ENCODE data around the gene CTNNA2.

CTNNA2 gene

GRCh38 chr2:79512442-79513401 lies at the start of gene CTNNA2:
Gene CTNNA2 (plus strand): TSS chr2:79513051.
- peak; percentile 55 for DNase-seq (ENCODE audit: low spot score)

- no peak for DNase-seq (ENCODE audit: low spot score)
These were observed 25.5 kb upstream of the CTNNA2 start for GRCh38 chr2:79487399-79487798.

DNA sequence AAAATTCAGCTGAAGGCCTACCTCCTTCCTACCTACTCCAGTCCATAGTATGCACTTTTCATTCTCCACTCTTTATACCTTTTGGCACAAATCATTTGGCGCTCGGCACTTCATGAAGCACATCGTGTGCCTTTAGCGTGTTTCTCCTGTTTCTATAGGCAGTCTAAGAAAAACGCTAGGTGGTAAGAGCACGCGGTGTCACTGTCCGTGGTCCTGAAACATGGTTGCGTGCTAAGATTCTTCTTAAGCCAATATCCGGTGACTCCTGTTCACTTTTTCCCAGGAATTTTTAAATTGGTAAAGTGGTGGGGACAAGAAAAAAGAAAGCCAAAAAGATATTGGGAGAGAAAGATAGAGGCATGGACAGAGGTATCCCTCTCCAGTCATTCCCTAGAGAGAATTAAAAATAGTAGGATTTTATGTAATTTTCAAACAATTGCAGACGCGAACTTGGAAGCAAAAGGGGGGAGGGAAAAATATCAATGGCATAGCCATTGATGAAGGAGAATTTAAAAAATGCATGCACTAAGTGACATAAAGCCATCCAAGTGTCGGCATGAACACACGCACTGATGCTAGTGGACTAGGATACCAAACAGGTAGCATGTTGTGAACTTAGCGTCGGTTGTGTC lies 1.4 kb upstream of the CTNNA2 start:
- DNase-seq (ENCODE audit: low spot score) = no peak

GRCh38 chr2:79513711-79514110 lies 860 bp downstream of the CTNNA2 start:
- no peak for DNase-seq (ENCODE audit: low spot score)

- no peak for DNase-seq (ENCODE audit: low spot score)
These were observed 16.8 kb downstream of the CTNNA2 start for GRCh38 chr2:79529636-79530035.

GRCh38 chr2:79530443-79530842 lies 17.6 kb downstream of the CTNNA2 start:
- DNase-seq (ENCODE audit: low spot score) = no peak

GRCh38 chr2:79547568-79547967 lies 34.7 kb downstream of the CTNNA2 start:
- DNase-seq (ENCODE audit: low spot score) = no peak

DNA sequence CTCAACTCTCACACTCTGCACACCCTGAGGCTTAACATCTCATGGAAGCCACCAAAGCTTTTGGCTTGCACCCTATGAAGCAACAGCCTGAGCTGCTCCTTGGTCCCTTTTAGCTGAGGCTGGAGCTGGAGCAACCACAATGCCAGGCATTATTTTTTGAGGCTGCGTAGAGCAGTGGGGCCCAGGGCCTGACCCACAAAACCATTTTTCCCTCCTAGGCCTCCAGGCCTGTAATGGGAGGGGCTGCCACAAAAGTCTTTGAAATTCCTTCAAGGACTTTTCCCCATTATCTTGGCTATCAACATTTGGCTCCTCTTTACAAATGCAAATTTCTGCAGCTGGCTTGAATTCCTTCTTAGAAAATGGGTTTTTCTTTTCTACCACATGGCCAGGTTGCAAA lies 39.8 kb downstream of the CTNNA2 start:
- DNase-seq (ENCODE audit: low spot score) = no peak

DNA sequence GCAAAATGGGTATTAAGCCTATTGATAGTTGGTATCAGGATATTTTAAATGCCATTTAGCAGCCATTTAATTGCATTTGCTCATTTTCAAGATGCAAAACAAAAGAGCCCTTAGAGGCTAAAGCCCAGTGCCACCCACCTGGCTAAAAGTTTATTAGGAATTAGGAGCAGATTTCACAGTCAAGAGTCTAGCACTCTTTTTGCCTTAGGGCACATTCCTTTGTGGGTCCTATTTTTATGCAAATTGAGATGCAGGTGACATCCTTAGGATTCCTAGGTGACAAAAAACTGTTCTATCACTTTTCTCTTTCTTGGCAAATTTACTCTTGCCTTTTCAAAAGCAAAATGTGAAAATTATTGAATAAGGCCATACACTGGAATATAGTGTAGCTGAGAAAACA lies 42.0 kb downstream of the CTNNA2 start:
- no peak for DNase-seq (ENCODE audit: low spot score)

DNA sequence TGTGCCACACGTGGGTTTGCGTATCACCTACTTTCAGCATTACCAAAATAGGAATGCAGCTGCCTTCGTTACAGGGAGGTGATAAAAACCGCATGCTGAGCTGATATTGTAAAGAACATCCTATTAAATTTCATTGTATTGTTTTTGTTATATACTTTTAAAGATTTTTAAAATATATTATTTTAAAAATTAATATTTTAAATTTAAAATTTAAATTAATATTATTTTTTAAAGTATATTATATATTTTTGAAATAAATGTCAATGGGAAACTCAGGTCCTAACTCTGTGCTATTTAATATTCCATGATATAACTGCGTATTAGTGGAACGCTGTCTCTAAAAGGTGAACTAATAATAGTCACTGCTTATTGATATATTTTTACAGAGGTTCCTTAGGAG lies 51.2 kb downstream of the CTNNA2 start:
- DNase-seq (ENCODE audit: low spot score) = no peak

GRCh38 chr2:79569048-79569447 lies 56.2 kb downstream of the CTNNA2 start:
- no peak for DNase-seq (ENCODE audit: low spot score)

GRCh38 chr2:79573895-79574674 lies 61.2 kb downstream of the CTNNA2 start:
- DNase-seq (ENCODE audit: low spot score) = no peak

DNA sequence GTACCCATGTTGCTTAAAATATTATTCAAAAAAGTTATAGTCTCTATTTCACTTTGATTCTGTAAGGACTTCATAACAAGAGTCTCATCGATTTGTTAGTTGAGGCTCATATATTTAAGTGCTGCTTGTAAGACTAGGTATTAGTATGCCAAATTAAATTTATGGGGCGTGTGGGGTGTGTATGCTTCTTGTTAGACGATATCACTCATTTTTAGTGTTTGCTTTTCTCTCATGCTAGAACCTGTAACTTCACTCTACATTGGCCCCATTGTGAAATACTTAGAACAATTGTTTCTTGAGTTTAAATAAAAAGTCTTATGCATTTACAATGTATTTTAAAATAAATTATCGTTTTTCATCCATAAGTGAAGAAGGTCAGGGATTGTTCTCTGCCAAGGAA lies 63.6 kb downstream of the CTNNA2 start:
- no peak for DNase-seq (ENCODE audit: low spot score)

DNA sequence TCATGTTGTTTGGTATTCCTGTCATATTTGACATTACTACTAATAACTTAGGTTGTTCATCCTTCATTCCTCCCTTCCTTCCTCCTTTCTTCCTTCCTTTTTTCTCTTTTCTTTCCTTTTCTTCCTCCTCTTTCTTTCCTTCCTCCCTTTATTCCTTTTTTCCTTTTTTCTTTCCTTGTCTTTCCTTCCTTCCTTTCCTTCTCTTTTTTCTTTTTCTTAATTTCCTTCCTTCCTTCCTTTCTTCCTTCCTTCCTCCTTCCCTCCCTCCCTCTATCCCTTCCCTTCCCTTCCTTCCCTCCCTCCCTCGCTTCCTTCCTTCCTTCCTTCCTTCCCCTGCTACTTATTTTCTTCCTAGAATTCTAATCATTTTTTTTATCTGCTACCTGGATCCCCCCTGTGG lies 66.1 kb downstream of the CTNNA2 start:
- no peak for DNase-seq (ENCODE audit: low spot score)

DNA sequence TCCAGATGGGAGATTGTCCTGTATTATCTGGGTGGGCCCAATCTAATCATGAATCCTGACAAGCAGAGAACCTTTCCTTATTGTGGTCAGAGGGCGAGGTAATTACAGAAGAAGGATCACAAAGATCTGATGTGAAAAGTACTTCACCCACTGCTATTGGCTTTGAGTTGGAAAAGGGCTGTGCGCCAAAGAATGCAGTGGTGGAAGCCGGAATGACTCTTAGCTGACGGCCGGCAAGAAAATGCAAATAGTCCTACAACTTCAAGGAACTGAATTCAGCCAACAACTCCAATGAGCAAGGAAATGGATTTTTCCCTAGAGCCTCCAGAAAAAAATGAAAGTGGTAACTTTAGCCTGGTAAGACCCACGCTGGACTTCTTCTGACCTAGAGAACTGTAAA lies 67.3 kb downstream of the CTNNA2 start:
- DNase-seq (ENCODE audit: low spot score) = no peak

GRCh38 chr2:79585701-79586433 lies 73.0 kb downstream of the CTNNA2 start:
- peak; percentile 3 for DNase-seq (ENCODE audit: low spot score)

GRCh38 chr2:79591281-79591680 lies 78.4 kb downstream of the CTNNA2 start:
- no peak for DNase-seq (ENCODE audit: low spot score)

DNA sequence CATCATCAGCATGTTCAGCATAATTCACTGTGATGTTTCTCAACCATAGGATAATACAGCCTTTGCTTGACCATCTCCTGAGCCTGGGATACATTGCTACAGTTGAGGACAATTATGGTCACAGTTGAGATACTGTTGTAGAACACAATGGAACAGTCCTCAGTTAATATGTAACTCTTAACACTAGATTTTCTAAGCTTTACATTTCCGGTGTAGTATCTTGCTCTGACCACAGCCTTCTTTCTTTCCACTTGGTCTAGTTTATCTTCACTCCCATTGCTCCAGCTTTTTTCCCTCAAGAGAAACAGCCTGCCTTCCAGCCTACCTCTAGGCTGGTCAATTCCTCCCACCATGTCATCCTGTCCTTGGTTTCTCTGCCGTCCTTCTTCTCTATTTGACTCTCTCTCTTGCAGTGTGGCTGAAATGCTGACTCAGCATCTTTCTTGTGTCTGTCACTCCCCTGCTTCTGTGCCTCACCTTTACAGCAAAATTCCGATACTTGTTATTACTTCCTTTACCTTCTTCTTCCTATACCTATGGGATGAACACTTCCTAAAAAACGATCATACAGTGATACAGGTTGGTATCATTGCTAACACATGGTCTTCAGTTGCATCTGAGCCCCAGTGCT lies 80.5 kb downstream of the CTNNA2 start:
- no peak for DNase-seq (ENCODE audit: low spot score)

- no peak for DNase-seq (ENCODE audit: low spot score)
These were observed 83.6 kb downstream of the CTNNA2 start for GRCh38 chr2:79596403-79596802.

DNA sequence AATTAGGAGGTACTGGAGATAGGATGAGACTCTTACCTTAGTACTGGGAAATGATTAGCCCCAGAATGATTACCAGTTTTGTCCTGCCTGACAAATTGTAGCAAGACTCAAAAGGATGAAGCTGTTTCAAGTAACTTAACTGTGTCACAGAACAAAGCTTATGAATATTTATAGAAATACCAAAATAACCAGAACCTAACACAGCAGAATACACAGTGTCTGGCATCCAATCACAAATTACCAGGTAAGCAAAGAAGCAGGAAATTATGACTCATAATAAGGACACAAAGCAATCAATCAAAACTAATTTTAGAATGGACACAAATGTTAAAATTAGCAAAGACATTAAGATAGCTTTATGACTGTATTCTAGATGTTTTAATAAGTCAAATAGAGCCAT lies 91.9 kb downstream of the CTNNA2 start:
- no peak for DNase-seq (ENCODE audit: low spot score)

GRCh38 chr2:79611448-79612016 lies 98.7 kb downstream of the CTNNA2 start:
- DNase-seq (ENCODE audit: low spot score) = no peak

Data from hepatic stellate cell (primary cell).